AG20443 (cell line): ENCODE data around the gene ADAMTS18.

ENCODE experiments used
- DNase-seq: peaks from one replicate; pipeline ENCODE4 v3.0.0; 2012; ENCODE audit warnings: low spot score, mixed read lengths

The ADAMTS18 gene

GRCh38 chr16:77324729-77325128 lies 110.1 kb downstream of the ADAMTS18 start:
- DNase-seq = no peak

GRCh38 chr16:77323695-77324094 lies 111.1 kb downstream of the ADAMTS18 start:
- DNase-seq = no peak

- DNase-seq = no peak
Observed at GRCh38 chr16:77322757-77323156, 112.1 kb downstream of the ADAMTS18 start.

- DNase-seq = no peak
Observed at GRCh38 chr16:77317059-77317458, 117.8 kb downstream of the ADAMTS18 start.

GRCh38 chr16:77310877-77311276 lies 124.0 kb downstream of the ADAMTS18 start:
- no peak for DNase-seq

- peak; percentile 15 for DNase-seq
Observed at GRCh38 chr16:77308163-77308561, 126.7 kb downstream of the ADAMTS18 start.

- DNase-seq = no peak
Observed at GRCh38 chr16:77307426-77308162, 127.2 kb downstream of the ADAMTS18 start.

GRCh38 chr16:77306075-77306474 lies 128.8 kb downstream of the ADAMTS18 start:
- no peak for DNase-seq

GRCh38 chr16:77304877-77305276 lies 130.0 kb downstream of the ADAMTS18 start:
- DNase-seq = no peak

- no peak for DNase-seq
Observed at GRCh38 chr16:77304134-77304533, 130.7 kb downstream of the ADAMTS18 start.

- no peak for DNase-seq
Observed at GRCh38 chr16:77302674-77303073, 132.2 kb downstream of the ADAMTS18 start.

GRCh38 chr16:77302249-77302648 lies 132.6 kb downstream of the ADAMTS18 start:
- no peak for DNase-seq

GRCh38 chr16:77300256-77300655 lies 134.6 kb downstream of the ADAMTS18 start:
- DNase-seq = no peak

- DNase-seq = no peak
Observed at GRCh38 chr16:77299395-77299794, 135.4 kb downstream of the ADAMTS18 start.

GRCh38 chr16:77298418-77299360 lies 136.1 kb downstream of the ADAMTS18 start:
- DNase-seq = peak; percentile 87

- no peak for DNase-seq
Observed at GRCh38 chr16:77297996-77298395, 136.8 kb downstream of the ADAMTS18 start.

- no peak for DNase-seq
Observed at GRCh38 chr16:77295896-77296295, 138.9 kb downstream of the ADAMTS18 start.

GRCh38 chr16:77290451-77291115 lies 144.3 kb downstream of the ADAMTS18 start:
- DNase-seq = no peak

- DNase-seq = peak; percentile 27
Observed at GRCh38 chr16:77289331-77289809, 145.5 kb downstream of the ADAMTS18 start.

- DNase-seq = peak; percentile 72
Observed at GRCh38 chr16:77288222-77288621, 146.6 kb downstream of the ADAMTS18 start.

- no peak for DNase-seq
Observed at GRCh38 chr16:77285676-77286075, 149.2 kb downstream of the ADAMTS18 start.

- no peak for DNase-seq
Observed at GRCh38 chr16:77282345-77282744, 152.5 kb downstream of the ADAMTS18 start.
